ENCODE results near the gene TMEM273.

Gene TMEM273

GRCh38 chr10:49116509-49117375, 71.4 kb downstream of the TMEM273 start:
- DNase-seq (ENCODE audit: low read depth in 2 of 2), result no peak

DNA sequence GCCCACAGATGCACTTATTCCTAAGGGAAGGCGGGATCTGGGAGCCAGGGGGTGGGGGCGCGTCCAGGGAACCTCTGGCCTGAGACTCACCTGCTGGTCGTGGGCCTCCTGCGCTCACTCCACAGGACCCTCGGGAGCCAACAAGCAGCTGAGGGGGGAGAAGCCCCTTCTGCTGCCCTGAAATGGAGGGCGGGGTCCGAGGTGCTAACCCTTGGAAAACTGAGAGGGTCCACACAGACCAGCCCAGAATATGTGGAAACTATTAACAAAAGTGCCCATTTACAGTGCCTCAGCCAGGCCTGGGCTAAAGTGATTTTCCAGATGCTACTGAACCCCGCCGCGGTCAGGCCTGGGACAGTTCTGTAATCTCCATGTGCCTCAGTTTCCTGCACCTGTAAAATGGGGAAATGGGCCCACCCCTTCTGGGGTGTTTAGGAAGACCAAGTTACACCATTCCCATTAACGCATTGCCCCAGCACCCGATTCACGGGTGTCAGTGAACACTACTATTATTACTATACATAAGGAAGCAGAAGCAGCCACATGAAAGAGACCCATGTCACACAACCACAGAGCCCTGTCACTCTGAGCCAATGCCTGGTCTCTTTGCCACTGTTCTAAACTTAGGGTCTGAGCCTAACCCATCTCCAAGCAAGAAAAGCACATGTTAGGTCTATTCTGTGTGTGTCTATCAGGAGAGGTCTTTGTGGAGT, 72.2 kb downstream of the TMEM273 start:
- DNase-seq (ENCODE audit: low read depth in 2 of 2), result no peak

- DNase-seq (ENCODE audit: low read depth in 2 of 2), result no peak
Measured at GRCh38 chr10:49115015-49115795, 73.0 kb downstream of the TMEM273 start, which contains the start of gene VSTM4. TSS of gene VSTM4 (minus strand) at chr10:49115522. CDS start at chr10:49115485, 37 bp downstream.

- no peak for DNase-seq (ENCODE audit: low read depth in 2 of 2)
Measured at GRCh38 chr10:49114718-49115014, 73.5 kb downstream of the TMEM273 start.

- no peak for DNase-seq (ENCODE audit: low read depth in 2 of 2)
Measured at GRCh38 chr10:49113741-49114141, 74.5 kb downstream of the TMEM273 start.

DNA sequence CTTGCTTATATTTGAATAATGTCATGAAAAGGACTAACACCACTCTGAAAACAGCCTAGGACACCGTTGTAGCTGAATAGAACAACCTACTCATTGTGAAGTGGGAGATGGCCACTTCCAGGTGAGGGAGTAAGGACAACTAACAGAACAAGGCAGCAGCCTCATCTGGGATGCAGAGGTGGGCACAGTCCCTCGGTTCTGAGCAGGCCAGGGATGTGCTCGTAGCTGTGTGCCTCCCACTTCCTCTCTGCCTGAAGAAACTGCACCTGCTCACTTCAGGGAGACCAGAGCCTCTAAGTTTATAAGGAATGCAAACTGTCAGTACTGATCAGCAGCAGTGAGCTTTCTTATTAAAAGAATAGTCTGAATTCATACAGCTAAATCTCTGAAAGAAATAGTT, 75.3 kb downstream of the TMEM273 start:
- DNase-seq (ENCODE audit: low read depth in 2 of 2), result no peak

GRCh38 chr10:49112098-49112497, 76.1 kb downstream of the TMEM273 start:
- no peak for DNase-seq (ENCODE audit: low read depth in 2 of 2)

GRCh38 chr10:49111320-49111698, 76.9 kb downstream of the TMEM273 start:
- no peak for DNase-seq (ENCODE audit: low read depth in 2 of 2)

GRCh38 chr10:49110684-49111319, 77.4 kb downstream of the TMEM273 start:
- DNase-seq (ENCODE audit: low read depth in 2 of 2), result no peak

DNA sequence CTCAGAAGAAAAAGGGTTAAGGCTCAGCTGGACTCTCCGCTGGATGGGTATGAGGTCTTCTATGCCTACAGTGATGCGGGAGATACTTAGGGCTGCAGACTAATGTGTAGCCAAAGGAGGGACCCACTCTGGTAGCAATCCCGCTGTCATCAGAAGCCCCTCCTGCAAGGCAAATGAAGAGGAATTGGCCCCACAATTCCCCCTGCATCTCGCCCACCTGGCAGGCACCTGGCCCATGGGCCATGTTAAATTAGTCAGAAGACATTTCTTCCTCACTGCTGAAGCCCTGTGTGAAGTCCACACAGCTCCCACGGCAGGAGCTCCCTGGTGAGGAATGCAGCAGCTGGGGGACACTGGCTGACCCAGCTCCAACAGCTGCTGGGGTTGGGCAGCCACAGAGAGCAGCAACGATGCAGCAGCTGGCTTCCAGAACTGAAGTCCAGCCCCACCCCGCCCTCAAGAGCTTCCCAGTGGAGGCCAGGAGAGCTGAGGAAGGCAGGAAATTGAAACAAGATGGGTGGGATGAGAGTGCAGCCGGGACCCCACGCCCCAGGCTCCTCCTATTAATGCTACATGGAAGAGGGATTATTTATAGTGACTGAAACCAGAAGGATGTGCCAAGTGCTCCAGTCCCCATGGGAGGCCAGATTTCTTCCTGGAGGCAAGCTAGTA, 78.4 kb downstream of the TMEM273 start:
- no peak for DNase-seq (ENCODE audit: low read depth in 2 of 2)

DNA sequence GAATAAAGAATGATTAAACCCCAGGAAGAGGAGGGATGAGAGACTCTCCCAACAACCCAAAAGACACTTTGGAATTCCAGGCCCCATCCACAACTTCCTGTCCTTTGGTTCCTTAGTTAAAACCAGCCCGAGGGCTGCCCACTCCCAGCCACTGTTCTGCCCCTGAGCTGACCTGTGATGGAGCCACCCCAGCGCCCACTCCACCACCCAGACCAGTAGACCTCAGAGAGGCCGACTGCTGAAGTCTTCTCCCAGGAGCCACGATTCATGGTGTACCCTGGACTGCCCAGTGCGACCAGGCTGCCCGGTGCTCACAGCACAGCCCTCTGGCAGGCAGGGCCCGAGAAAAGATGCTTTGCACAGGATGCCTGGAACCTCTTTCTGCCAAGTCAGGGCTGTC, 79.5 kb downstream of the TMEM273 start:
- DNase-seq (ENCODE audit: low read depth in 2 of 2), result no peak

DNA sequence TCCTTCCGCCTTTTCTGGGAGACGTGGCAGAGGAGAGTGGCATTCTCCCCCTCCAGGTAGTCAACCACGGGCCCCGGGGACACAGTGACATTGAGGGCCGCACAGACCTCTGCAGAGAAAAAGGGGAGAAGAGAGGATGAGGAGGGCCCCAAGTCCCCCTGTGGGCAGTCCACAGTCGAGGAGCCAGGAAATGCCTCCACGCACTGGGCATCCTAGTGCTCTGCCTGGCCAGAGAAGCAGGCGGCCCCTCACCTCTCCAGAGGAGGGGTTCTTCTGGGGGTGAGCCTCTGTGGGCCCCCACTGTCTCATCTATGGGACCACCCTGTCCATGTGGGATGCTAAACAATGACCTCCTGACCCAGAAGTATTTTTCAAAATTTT, 80.3 kb downstream of the TMEM273 start:
- DNase-seq (ENCODE audit: low read depth in 2 of 2), result no peak

GRCh38 chr10:49107111-49107886, 80.9 kb downstream of the TMEM273 start:
- no peak for DNase-seq (ENCODE audit: low read depth in 2 of 2)

GRCh38 chr10:49106451-49106850, 81.7 kb downstream of the TMEM273 start:
- DNase-seq (ENCODE audit: low read depth in 2 of 2), result no peak

DNA sequence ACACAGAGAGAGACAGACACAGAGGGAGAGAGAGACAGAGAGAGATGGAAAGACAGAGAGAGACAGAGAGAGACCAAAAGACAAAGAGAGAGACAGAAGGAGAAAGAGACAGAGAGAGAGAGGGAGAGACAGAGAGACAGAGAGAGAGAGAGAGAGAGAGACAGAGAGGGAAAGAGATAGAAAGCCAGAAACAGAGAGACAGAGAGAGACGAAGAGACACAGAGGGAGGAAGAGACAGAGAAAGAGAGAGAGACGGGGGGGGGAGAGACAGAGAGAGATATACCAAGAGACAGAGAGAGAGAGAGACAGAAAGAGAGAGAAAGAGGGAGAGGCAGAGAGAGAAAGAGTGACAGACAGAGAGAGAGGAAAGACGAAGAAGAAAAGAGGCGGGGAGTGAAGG, 83.1 kb downstream of the TMEM273 start:
- DNase-seq (ENCODE audit: low read depth in 2 of 2), result no peak

Measured in stimulated activated CD8-positive, alpha-beta memory T cell treated with anti-CD3 and anti-CD28 coated beads, Interleukin-15, amount 100 ng/mL, for 4 hours (primary cell).